Measurements from ENCODE around the gene SPAG5.

SPAG5 gene

GRCh38 chr17:28598799-28599310 lies at the start of gene SPAG5:
TSS of gene SPAG5 (minus strand) at chr17:28599025. CDS start at chr17:28598946, 79 bp downstream.
- DNase-seq (ENCODE audit: low spot score) = peak; percentile 93

GRCh38 chr17:28646039-28646754 lies 47.4 kb upstream of the SPAG5 start:
- no peak for DNase-seq (ENCODE audit: low spot score)

GRCh38 chr17:28645576-28645939 lies 46.7 kb upstream of the SPAG5 start:
- DNase-seq (ENCODE audit: low spot score) = no peak

GRCh38 chr17:28644787-28645575 lies 46.2 kb upstream of the SPAG5 start, which contains the start of gene BLTP2:
TSS of gene BLTP2 (minus strand) at chr17:28645158. CDS start at chr17:28645056, 102 bp downstream.
- DNase-seq (ENCODE audit: low spot score) = peak; percentile 97

GRCh38 chr17:28643983-28644786 lies 45.4 kb upstream of the SPAG5 start:
- peak; percentile 72 for DNase-seq (ENCODE audit: low spot score)

GRCh38 chr17:28641579-28641978 lies 42.8 kb upstream of the SPAG5 start:
- DNase-seq (ENCODE audit: low spot score) = no peak

- DNase-seq (ENCODE audit: low spot score) = no peak
Observed at GRCh38 chr17:28635506-28635905, 36.7 kb upstream of the SPAG5 start.

GRCh38 chr17:28634206-28634865 lies 35.5 kb upstream of the SPAG5 start:
- DNase-seq (ENCODE audit: low spot score) = no peak

- no peak for DNase-seq (ENCODE audit: low spot score)
Observed at GRCh38 chr17:28626818-28627217, 28.0 kb upstream of the SPAG5 start.

GRCh38 chr17:28624148-28624547 lies 25.3 kb upstream of the SPAG5 start:
- DNase-seq (ENCODE audit: low spot score) = no peak

- no peak for DNase-seq (ENCODE audit: low spot score)
Observed at GRCh38 chr17:28623696-28624095, 24.9 kb upstream of the SPAG5 start.

GRCh38 chr17:28622186-28622585 lies 23.4 kb upstream of the SPAG5 start:
- no peak for DNase-seq (ENCODE audit: low spot score)

GRCh38 chr17:28620010-28620409 lies 21.2 kb upstream of the SPAG5 start:
- peak; percentile 20 for DNase-seq (ENCODE audit: low spot score)

GRCh38 chr17:28618464-28618863 lies 19.6 kb upstream of the SPAG5 start:
- no peak for DNase-seq (ENCODE audit: low spot score)

GRCh38 chr17:28616281-28616680 lies 17.5 kb upstream of the SPAG5 start:
- DNase-seq (ENCODE audit: low spot score) = no peak

- no peak for DNase-seq (ENCODE audit: low spot score)
Observed at GRCh38 chr17:28615260-28615940, 16.6 kb upstream of the SPAG5 start.

GRCh38 chr17:28613931-28614381 lies 15.1 kb upstream of the SPAG5 start, which contains the start of gene RSKR:
TSS of gene RSKR (minus strand) at chr17:28614185. CDS start at chr17:28614161, 24 bp downstream.
- DNase-seq (ENCODE audit: low spot score) = no peak

- DNase-seq (ENCODE audit: low spot score) = peak; percentile 72
Observed at GRCh38 chr17:28612936-28613872, 14.4 kb upstream of the SPAG5 start.

- no peak for DNase-seq (ENCODE audit: low spot score)
Observed at GRCh38 chr17:28612531-28612930, 13.7 kb upstream of the SPAG5 start.

GRCh38 chr17:28610376-28610775 lies 11.6 kb upstream of the SPAG5 start:
- DNase-seq (ENCODE audit: low spot score) = no peak
